HG02678 (cell line): ENCODE data around the gene NFIA.

ENCODE experiments used
- ATAC-seq: cut with Tn5 transposase; IDR thresholded peaks from one replicate; pipeline ENCODE4 v1.9.1; 2021; ENCODE audit warnings: mild to moderate bottlenecking, moderate library complexity; ENCODE audit not compliant: unreplicated experiment

Gene NFIA

GRCh38 chr1:61083013-61083806 lies 849 bp downstream of the NFIA start:
- no peak for ATAC-seq

DNA sequence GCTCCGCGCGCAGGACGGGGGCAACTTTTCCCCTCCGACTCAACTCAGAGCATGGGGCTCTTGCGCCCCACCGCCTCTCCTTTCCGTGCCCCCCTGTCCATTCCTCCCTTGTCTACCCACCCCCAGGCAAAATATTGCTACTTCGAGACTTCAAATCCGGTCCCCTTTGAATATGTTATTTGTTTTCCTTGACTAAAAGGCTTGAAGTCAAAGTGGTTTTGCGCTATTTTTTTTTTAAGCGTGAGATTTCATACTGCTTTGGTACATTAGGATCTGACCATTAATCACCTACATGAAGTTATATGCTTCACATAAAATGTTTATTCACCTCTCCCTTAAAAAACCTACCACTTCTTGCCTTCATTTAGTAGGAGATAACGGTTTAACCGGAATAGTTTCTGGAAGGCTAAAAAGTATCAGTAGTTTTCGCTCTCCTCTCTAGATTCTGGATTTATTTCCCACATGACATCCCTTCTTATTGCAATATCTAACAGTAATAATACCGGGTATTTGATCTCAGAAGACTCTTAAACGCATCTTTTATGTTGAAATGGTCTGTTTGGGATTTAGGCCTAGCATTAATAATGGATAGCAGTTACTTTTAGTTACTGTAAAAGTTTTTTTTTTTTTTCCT lies 1.6 kb downstream of the NFIA start:
- no peak for ATAC-seq

DNA sequence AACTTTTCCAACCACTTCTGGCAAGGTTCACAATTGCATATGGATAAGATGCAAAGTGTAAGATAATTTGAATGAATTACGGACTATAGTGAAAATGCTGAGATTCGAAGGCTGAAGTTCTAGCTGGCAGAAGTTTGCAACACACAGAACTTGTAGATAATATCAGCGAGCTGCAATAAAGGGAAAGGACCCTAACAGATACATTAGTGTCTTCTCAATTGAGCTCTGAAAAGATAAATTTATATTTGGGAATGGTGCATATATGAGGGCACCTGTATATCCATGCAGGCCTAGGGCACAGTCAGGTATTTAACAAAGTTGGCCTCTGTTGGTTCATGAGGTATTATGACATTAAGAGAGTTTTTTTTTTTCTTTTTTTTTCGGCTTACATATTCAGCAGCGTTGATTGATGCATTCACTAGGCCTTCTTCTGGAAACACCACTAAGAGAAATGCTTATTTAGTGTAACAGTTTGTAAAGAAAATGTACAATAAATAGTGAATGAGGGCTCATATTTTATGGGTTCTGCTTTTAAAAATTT lies 2.2 kb downstream of the NFIA start:
- no peak for ATAC-seq

GRCh38 chr1:61085206-61085982 lies 3.0 kb downstream of the NFIA start:
- ATAC-seq, result no peak

GRCh38 chr1:61085983-61086644 lies 3.8 kb downstream of the NFIA start:
- ATAC-seq, result no peak

GRCh38 chr1:61087571-61087970 lies 5.2 kb downstream of the NFIA start:
- ATAC-seq, result no peak

DNA sequence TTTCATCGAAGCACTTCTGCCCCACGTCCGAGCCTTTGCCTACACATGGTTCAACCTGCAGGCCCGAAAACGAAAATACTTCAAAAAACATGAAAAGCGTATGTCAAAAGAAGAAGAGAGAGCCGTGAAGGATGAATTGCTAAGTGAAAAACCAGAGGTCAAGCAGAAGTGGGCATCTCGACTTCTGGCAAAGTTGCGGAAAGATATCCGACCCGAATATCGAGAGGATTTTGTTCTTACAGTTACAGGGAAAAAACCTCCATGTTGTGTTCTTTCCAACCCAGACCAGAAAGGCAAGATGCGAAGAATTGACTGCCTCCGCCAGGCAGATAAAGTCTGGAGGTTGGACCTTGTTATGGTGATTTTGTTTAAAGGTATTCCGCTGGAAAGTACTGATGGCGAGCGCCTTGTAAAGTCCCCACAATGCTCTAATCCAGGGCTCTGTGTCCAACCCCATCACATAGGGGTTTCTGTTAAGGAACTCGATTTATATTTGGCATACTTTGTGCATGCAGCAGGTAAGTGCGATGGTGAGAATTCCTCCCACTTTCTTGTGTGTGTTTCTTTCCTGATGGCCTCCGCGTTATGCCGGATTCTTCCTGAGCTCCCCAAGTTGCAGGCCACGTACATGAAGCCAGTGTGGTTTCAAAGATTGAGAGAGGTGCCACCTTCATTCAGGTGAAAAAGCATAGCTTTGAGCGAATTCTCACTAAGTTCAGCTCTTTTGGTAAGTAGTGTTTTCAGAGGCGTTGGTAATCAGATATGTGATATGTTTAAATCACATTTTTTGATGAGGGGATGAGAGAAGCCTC lies 6.0 kb downstream of the NFIA start:
- no peak for ATAC-seq

DNA sequence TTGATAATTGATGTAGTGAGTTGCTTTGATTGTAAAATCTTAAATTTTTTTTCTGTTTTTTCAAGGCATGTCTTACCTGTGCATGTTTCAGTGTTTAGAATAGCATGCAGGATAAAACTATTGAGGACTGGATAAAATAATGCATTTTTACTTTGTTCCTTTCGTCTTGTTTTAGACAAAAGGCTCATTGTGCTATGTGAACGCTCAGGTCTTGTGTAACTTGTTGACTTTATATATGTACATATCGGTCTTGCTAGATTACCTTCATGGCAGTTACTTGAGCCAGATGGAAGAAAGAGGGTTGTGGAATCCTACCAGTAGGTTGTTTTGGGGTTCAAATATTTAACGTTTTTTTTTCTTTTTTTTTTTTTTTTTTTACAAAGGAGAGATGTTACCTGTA lies 7.0 kb downstream of the NFIA start:
- ATAC-seq, result no peak

- ATAC-seq, result no peak
Observed at GRCh38 chr1:61089741-61090140, 7.4 kb downstream of the NFIA start.

- ATAC-seq, result no peak
Observed at GRCh38 chr1:61090546-61091202, 8.3 kb downstream of the NFIA start.

DNA sequence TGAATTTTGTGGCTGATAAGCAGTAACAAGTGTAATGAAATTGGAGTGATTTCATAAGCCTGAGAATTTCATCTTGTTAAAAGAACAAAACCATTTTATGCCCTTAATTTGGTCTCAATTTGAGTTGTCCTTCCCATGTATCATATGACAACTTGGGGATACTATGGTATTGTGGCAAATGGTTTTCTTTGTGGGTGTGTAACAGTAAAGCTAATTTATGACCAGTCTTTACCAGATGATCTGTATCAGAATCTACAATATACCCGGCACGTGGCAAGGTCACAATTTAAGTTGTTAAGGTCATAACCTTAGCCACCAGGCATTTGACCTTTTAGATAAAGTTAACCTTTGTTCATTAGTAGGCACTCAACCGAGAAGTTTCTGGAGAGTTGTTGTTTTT lies 9.1 kb downstream of the NFIA start:
- ATAC-seq, result no peak

GRCh38 chr1:61092642-61093041 lies 10.3 kb downstream of the NFIA start:
- no peak for ATAC-seq

- no peak for ATAC-seq
Observed at GRCh38 chr1:61093525-61094137, 11.3 kb downstream of the NFIA start.

DNA sequence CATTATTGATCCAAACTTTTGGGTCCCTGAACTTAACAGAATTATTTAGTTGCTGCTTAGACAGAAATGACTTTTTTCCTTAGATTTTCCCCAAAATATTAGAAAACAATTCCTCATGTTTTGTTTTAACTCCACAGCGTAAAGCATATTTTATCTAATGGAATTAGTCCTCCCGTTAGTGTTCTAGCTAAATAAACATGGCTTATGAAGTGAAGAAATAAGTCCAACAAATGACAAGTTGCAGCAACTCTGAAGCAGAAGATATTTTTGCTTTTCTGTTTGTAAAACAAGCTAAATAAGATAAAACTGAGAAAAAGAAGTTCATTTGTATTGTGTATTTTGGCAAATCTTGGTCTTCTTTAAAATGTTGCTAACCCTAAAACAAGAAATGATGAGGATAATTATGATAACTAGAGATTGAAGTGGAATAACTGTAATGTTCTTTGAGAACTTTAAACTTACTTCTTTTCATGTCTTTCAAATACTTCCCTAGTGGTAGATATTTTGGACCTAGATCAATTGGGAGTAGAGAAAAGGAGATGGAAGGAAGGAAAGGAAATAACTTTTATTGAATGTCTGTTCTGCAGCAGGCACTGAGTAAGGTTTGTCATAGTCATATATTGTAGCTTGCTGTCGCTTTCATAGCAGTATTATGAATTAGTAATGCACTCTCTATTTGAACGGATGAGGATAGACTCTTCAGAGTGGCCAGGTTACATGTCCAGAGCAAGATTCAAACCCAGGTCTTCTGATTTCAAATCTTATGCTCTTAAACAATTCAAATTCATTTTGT lies 12.5 kb downstream of the NFIA start:
- ATAC-seq, result no peak

DNA sequence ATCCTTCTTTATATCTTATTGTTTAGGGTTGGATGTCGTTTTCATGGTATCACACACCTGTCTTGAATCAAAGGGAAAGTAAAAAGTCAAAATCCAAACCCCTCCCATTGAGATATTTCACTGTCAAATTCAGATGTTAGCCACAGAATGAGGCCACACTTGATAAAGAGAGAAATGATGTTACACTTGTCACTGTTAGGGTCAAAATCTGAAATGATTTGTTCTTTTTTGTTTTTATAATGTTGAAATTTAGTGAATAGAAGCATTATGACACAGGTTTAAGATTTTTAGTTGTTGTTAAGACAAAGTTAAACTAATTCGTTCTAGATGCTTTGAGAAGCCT lies 13.1 kb downstream of the NFIA start:
- ATAC-seq, result no peak

DNA sequence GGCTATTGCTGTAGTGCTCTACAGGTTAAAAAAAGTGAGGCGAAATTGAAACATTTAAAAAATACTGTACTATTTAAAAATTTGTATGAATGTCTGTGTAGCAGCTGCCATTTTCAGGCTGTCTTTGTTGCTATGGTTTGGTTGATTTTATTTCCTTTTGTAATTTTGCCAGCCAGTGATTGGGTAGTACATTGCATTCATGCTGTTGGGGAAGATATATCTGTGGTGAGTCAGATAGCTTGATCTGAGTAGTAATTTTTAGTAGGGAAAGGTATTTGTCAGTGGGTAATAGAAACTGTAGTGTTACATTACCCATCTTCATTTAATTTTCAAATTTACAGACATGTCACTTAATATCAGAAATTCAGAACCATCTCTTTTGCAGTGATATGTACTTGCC lies 15.0 kb downstream of the NFIA start:
- no peak for ATAC-seq

DNA sequence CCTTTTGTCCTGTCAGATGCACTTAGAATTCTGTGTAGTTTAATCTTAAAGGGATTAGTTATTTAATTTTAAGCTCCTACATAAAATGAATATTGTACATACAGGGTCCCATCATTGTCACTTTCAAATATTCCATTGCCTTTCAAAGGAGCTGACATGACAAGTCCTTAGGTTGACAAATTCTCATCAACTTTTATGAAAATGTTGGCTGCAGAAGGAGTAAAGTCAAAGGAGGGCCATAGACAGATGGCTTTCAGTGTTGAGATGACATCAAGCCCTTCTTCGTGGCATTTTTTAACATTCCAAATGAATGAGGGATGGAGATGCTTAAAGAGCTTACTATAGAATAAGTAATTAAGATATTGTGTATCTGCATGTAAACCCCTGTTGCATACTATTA lies 15.4 kb downstream of the NFIA start:
- ATAC-seq, result no peak

DNA sequence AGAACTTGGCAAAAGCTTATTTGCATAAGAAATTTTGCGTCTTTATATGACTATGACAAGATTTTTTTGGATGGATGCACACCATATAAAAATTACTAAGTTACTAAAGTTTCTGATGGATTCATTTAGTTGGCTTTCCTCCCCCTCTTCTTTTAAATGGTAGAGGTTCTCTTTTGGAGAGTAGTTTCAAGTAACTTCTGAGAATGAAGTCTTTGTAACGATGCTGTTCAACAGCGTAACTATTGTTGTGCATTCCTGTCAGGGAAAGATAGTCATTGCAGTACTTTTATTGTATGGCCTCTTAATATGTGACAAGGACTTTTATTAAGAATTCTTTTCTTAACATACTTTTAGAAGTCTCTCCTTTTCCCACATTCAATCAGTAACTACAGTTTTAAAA lies 16.0 kb downstream of the NFIA start:
- no peak for ATAC-seq
